SK-N-MC (cell line): Measurements from ENCODE around the gene SPAG7.

Experiments
- EZH2 ChIP-seq: fragments of 200-600 bp; sonication (generic); IDR thresholded peaks from one replicate; pipeline ENCODE4 v1.6.1; 2017; ENCODE audit warnings: antibody characterized with exemption
- FOXP2 ChIP-seq: optimal IDR thresholded peaks from 2 replicates; pipeline ENCODE3; 2011; ENCODE audit warnings: mild to moderate bottlenecking, moderate library complexity; ENCODE audit not compliant: insufficient read depth; ENCODE audit errors: extremely low read length, control extremely low read depth
- POLR2AphosphoS5 ChIP-seq: IDR thresholded peaks from 2 replicates; pipeline ENCODE4 v1.6.1; 2012; ENCODE audit warnings: mild to moderate bottlenecking, low read depth, low read length, borderline replicate concordance

GRCh38 chr17:4950075-4950745, 17.4 kb downstream of the SPAG7 start:
- no peak for TF ChIP-seq POLR2AphosphoS5
- no peak for TF ChIP-seq EZH2
- no peak for TF ChIP-seq FOXP2
